ENCODE results near the gene RAD18. TPM values are rescaled to one million over a fixed set of nuclear protein-coding genes. Genes with fewer than 3 reads are reported as not detected.

RAD18 gene
- total RNA-seq, 1 experiment from 2014 or later, result 13.8 TPM

- Histone ChIP-seq H3K27me3 (ENCODE audit: control insufficient read depth, insufficient read depth, low read length) (no peaks in the 10 kb centered on the region), H3K36me3 (ENCODE audit: control insufficient read depth, insufficient read depth, low read length) (no peaks in the 10 kb centered on the region), H3K27ac (ENCODE audit: low read length) (no peak overlapping the region), H3K4me1 (ENCODE audit: control insufficient read depth, insufficient read depth, low read length) (no peaks in the 10 kb centered on the region), H3K9me3 (ENCODE audit: control insufficient read depth, insufficient read depth, low read depth, low read length) (no peaks in the 10 kb centered on the region), H3K4me3 (ENCODE audit: low read depth in 2 of 2, low read length in 2 of 2) (no peak overlapping the region)
- ChIA-PET CTCF (interaction anchor here (0.6 to 1.3 kb wide), 7 partner anchors 10 to 315 kb away, joined by 3 to 18 read pairs (median 4); partner anchors contain the start of gene SRGAP3), POLR2A (no interaction called here)
- no TSS peak for BruUV-seq (replicated peaks)
- in situ Hi-C loops (cut with HindIII; ENCODE audit: low pct_unique_long_range_greater_than_20kb, low sequenced_read_pairs) (no loop called here), intact Hi-C loops (cut with micrococcal nuclease; ENCODE audit: unreplicated experiment) (loop anchor here (5.0 kb wide), 2 partner anchors 79 to 314 kb away; no protein-coding TSS in a partner anchor)
- peak; percentile 68; the same call in 1 of the 2 replicates for ATAC-seq
- DNase-seq (ENCODE audit: low read depth, low spot score), result no peak
- TF ChIP-seq TCF7L2 (IDR thresholded peaks at IDR 0.05; ENCODE audit: low read depth, low read length) (no peak), POLR2AphosphoS5 (IDR thresholded peaks at IDR 0.05; ENCODE audit: low read depth, low read length) (no peak)
- TF ChIP-seq, protein P1, sequence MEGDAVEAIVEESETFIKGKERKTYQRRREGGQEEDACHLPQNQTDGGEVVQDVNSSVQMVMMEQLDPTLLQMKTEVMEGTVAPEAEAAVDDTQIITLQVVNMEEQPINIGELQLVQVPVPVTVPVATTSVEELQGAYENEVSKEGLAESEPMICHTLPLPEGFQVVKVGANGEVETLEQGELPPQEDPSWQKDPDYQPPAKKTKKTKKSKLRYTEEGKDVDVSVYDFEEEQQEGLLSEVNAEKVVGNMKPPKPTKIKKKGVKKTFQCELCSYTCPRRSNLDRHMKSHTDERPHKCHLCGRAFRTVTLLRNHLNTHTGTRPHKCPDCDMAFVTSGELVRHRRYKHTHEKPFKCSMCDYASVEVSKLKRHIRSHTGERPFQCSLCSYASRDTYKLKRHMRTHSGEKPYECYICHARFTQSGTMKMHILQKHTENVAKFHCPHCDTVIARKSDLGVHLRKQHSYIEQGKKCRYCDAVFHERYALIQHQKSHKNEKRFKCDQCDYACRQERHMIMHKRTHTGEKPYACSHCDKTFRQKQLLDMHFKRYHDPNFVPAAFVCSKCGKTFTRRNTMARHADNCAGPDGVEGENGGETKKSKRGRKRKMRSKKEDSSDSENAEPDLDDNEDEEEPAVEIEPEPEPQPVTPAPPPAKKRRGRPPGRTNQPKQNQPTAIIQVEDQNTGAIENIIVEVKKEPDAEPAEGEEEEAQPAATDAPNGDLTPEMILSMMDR (IDR thresholded peaks at IDR 0.05), result peak; percentile 81
Measured at GRCh38 chr3:8987645-8988383, 24.5 kb upstream of the RAD18 start.

- no peaks in the 10 kb centered on the region for H3K9me3 ChIP-seq (ENCODE audit: control insufficient read depth, insufficient read depth, low read depth, low read length)
- no peak for ATAC-seq
- ChIA-PET CTCF (interaction anchor here (1.0 to 1.3 kb wide), 4 partner anchors 10 to 315 kb away, joined by 3 to 18 read pairs (median 4); partner anchors contain the start of gene SRGAP3), POLR2A (no interaction called here)
- no peak for DNase-seq (ENCODE audit: low read depth, low spot score)
- H3K36me3 ChIP-seq (ENCODE audit: control insufficient read depth, insufficient read depth, low read length), result no peaks in the 10 kb centered on the region
- H3K27me3 ChIP-seq (ENCODE audit: control insufficient read depth, insufficient read depth, low read length), result no peaks in the 10 kb centered on the region
- no peaks in the 10 kb centered on the region for H3K4me1 ChIP-seq (ENCODE audit: control insufficient read depth, insufficient read depth, low read length)
- BruUV-seq (replicated peaks), result no TSS peak
- in situ Hi-C loops (cut with HindIII; ENCODE audit: low pct_unique_long_range_greater_than_20kb, low sequenced_read_pairs) (no loop called here), intact Hi-C loops (cut with micrococcal nuclease; ENCODE audit: unreplicated experiment) (loop anchor here (5.0 kb wide), 2 partner anchors 80 to 315 kb away; no protein-coding TSS in a partner anchor)
- TF ChIP-seq, protein P1 (IDR thresholded peaks at IDR 0.05), result no peak
- TF ChIP-seq, protein P2, sequence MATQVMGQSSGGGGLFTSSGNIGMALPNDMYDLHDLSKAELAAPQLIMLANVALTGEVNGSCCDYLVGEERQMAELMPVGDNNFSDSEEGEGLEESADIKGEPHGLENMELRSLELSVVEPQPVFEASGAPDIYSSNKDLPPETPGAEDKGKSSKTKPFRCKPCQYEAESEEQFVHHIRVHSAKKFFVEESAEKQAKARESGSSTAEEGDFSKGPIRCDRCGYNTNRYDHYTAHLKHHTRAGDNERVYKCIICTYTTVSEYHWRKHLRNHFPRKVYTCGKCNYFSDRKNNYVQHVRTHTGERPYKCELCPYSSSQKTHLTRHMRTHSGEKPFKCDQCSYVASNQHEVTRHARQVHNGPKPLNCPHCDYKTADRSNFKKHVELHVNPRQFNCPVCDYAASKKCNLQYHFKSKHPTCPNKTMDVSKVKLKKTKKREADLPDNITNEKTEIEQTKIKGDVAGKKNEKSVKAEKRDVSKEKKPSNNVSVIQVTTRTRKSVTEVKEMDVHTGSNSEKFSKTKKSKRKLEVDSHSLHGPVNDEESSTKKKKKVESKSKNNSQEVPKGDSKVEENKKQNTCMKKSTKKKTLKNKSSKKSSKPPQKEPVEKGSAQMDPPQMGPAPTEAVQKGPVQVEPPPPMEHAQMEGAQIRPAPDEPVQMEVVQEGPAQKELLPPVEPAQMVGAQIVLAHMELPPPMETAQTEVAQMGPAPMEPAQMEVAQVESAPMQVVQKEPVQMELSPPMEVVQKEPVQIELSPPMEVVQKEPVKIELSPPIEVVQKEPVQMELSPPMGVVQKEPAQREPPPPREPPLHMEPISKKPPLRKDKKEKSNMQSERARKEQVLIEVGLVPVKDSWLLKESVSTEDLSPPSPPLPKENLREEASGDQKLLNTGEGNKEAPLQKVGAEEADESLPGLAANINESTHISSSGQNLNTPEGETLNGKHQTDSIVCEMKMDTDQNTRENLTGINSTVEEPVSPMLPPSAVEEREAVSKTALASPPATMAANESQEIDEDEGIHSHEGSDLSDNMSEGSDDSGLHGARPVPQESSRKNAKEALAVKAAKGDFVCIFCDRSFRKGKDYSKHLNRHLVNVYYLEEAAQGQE (IDR thresholded peaks at IDR 0.05; ENCODE audit: insufficient read depth in 1 of 2, low read depth in 2 of 2, low read length in 1 of 2), result no peak
- TF ChIP-seq SIN3A (IDR thresholded peaks at IDR 0.05; ENCODE audit: borderline replicate concordance, insufficient read depth, low read depth, low read length) (no peak), TCF7L2 (IDR thresholded peaks at IDR 0.05; ENCODE audit: low read depth, low read length) (no peak), POLR2AphosphoS5 (IDR thresholded peaks at IDR 0.05; ENCODE audit: low read depth, low read length) (no peak)
- no peak overlapping the region for H3K27ac ChIP-seq (ENCODE audit: low read length)
- H3K4me3 ChIP-seq (ENCODE audit: low read depth in 2 of 2, low read length in 2 of 2), result no peak overlapping the region
Measured at GRCh38 chr3:8987226-8987625, 24.0 kb upstream of the RAD18 start.

Data from Panc1 (cell line).